ENCODE data around the gene TRIP13. TPM values are rescaled to one million over a fixed set of nuclear protein-coding genes. Genes with fewer than 3 reads are reported as not detected.

The TRIP13 gene
- total and polyA plus RNA-seq, 2 of the 4 experiments (the other 2 are of a cell fraction), result 17.1 to 35.5 TPM

DNA sequence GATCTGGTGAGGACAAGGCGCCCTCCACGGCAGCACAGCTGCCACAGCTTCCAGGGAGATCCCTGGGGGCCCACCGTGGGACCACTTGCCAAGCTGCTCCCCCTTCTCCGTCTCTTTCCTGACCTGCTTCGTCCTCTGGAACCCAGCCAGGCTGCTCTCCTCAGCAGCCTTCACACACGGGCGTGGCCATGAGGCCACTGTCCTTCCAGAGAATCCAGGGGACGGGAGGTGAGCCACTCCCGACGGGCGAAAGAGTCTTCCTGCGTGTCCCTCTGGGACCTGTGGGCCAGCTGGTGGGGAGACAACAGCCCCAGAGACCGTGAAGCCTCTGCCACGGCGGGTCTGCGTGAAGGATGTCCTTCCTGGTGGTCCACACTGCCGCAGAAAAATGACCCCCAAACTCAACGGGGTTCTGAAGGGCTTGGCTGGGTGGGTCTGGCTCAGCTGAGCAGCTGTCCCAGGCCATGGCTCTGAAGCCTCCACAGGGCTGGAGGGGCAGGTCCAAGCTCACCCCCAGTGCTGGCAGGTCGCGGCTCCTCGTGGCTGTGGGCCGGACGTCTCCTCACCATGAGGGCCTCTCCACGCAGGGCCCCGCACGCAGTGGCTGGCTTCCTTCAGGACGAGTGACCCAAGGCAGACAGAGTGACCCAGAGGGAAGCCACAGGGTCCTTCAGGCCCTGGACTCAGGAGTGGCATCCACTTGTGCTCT is 68.5 kb downstream of the TRIP13 start:
- no peak overlapping the region; the same call in 1 of the 2 replicates for H2BK120ac ChIP-seq (ENCODE audit: low read depth, low read length)
- no peak overlapping the region for H2AFZ ChIP-seq (replicated peaks; ENCODE audit: low read length, poor library complexity)
- H2BK20ac ChIP-seq (ENCODE audit: low read depth, low read length), result no peak overlapping the region
- H2AK5ac ChIP-seq (ENCODE audit: low read depth, low read length), result peak overlapping the region; percentile 50; the same call in 1 of the 2 replicates
- H3K36me3 ChIP-seq (ENCODE audit: control insufficient read depth, insufficient read depth, low read length), result no peaks in the 10 kb centered on the region
- H3K23ac ChIP-seq (ENCODE audit: low read depth, low read length), result no peak overlapping the region
- no TSS peak for BruUV-seq (replicated peaks)
- peaks cover 42% of the 10 kb centered on the region for H3K4me1 ChIP-seq (ENCODE audit: control insufficient read depth, insufficient read depth, low read length)
- no peak for DNase-seq
- no peak overlapping the region for H2AK9ac ChIP-seq (replicated peaks; ENCODE audit: low read depth, low read length, poor library complexity)
- no peak for ATAC-seq (ENCODE audit: low read depth)
- peaks cover 41% of the 10 kb centered on the region for H3K27me3 ChIP-seq (ENCODE audit: control insufficient read depth, insufficient read depth, low read length)
- H3K9me1 ChIP-seq (ENCODE audit: insufficient read depth, low read length), result peaks cover 13% of the 10 kb centered on the region
- intact Hi-C loops (cut with micrococcal nuclease), result no loop called here
- H4K5ac ChIP-seq (ENCODE audit: low read depth, low read length), result no peak overlapping the region
- no peak overlapping the region for H3K9ac ChIP-seq (ENCODE audit: low read depth, low read length)
- H3K9me3 ChIP-seq (ENCODE audit: control insufficient read depth, insufficient read depth, low read length), result 0 out of 2 replicates have a peak, but pooled peaks cover under 1% of the 10 kb centered on the region
- no peak overlapping the region for H4K91ac ChIP-seq (ENCODE audit: insufficient read depth, low read depth, low read length)
- dilution Hi-C loops (cut with HindIII; ENCODE audit: low sequenced_read_pairs, unreplicated experiment), result no loop called here
- in situ Hi-C loops (cut with MboI; ENCODE audit: low sequenced_read_pairs), result loop anchor here (25.0 kb wide), 1 partner anchor 826 kb away; the partner anchor contains the start of gene MRPL36
- no peak overlapping the region for H3K27ac ChIP-seq (ENCODE audit: insufficient read depth, low read length)
- no peak overlapping the region for H2BK15ac ChIP-seq (ENCODE audit: low read depth, low read length)
- TF ChIP-seq MXI1 (IDR thresholded peaks at IDR 0.05; ENCODE audit: borderline replicate concordance, low read depth, low read length), result no peak
- TF ChIP-seq, protein P1, sequence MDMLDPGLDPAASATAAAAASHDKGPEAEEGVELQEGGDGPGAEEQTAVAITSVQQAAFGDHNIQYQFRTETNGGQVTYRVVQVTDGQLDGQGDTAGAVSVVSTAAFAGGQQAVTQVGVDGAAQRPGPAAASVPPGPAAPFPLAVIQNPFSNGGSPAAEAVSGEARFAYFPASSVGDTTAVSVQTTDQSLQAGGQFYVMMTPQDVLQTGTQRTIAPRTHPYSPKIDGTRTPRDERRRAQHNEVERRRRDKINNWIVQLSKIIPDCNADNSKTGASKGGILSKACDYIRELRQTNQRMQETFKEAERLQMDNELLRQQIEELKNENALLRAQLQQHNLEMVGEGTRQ (IDR thresholded peaks at IDR 0.05; ENCODE audit: low read depth, low read length), result no peak
- TF ChIP-seq FOS (IDR thresholded peaks at IDR 0.05; ENCODE audit: low read depth, low read length), result no peak
- no peak for TF ChIP-seq RCOR1 (IDR thresholded peaks at IDR 0.05; ENCODE audit: insufficient replicate concordance, low read length)
- TF ChIP-seq, protein P2, sequence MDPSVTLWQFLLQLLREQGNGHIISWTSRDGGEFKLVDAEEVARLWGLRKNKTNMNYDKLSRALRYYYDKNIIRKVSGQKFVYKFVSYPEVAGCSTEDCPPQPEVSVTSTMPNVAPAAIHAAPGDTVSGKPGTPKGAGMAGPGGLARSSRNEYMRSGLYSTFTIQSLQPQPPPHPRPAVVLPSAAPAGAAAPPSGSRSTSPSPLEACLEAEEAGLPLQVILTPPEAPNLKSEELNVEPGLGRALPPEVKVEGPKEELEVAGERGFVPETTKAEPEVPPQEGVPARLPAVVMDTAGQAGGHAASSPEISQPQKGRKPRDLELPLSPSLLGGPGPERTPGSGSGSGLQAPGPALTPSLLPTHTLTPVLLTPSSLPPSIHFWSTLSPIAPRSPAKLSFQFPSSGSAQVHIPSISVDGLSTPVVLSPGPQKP (IDR thresholded peaks at IDR 0.05; ENCODE audit: borderline replicate concordance, low read depth, low read length), result no peak
- TF ChIP-seq MAZ (IDR thresholded peaks at IDR 0.05; ENCODE audit: borderline replicate concordance, low read depth, low read length), result no peak
- no peak for TF ChIP-seq POLR2A (IDR thresholded peaks at IDR 0.05; ENCODE audit: low read depth, low read length)
- ChIA-PET POLR2A (ENCODE audit: unreplicated experiment) (no interaction called here), CTCF (no interaction called here)
- no peaks in the 10 kb centered on the region for H3K79me1 ChIP-seq (ENCODE audit: low read depth in 1 of 2, low read length in 2 of 2)
- no peak overlapping the region for H3K4ac ChIP-seq (ENCODE audit: low read depth, low read length)
- H3K4me3 ChIP-seq (ENCODE audit: insufficient read depth, low read depth, low read length), result no peak overlapping the region
- peaks cover 19% of the 10 kb centered on the region; the same call in 1 of the 2 replicates for H4K20me1 ChIP-seq (ENCODE audit: insufficient read depth, low read length)
- no peak overlapping the region for H3K18ac ChIP-seq (ENCODE audit: low read depth, low read length)
- H3K56ac ChIP-seq (ENCODE audit: extremely low read depth, insufficient read depth, low read length), result no peak overlapping the region
- H3K14ac ChIP-seq (replicated peaks; ENCODE audit: low read depth, low read length), result no peak overlapping the region
- no peak overlapping the region for H2BK5ac ChIP-seq (ENCODE audit: low read depth, low read length, poor library complexity, severe bottlenecking)
- WGBS, 2 experiments (ENCODE audit: extremely low coverage in 2 of 2, insufficient read length in 1 of 2), result 82% methylated on average over 11 of the region's 27 CpGs; no CpG with 5 or more reads in 1 of the 2 experiments
- H4K8ac ChIP-seq (ENCODE audit: low read depth in 2 of 2, low read length in 2 of 2), result no peak overlapping the region
- H3K4me2 ChIP-seq (ENCODE audit: low read depth, low read length), result no peak overlapping the region

Measured in IMR-90 (cell line).